NCI-H2107 (cell line): ENCODE results near the gene TEAD1.

Experiments used
- DNase-seq: peaks from one replicate; lab custom pipeline; 2025; lab: John Stamatoyannopoulos, UW

TEAD1 gene

GRCh38 chr11:12666915-12667314 is 7.3 kb upstream of the TEAD1 start:
- DNase-seq = no peak

- no peak for DNase-seq
Measured at GRCh38 chr11:12667646-12668045, 6.6 kb upstream of the TEAD1 start.

GRCh38 chr11:12668166-12668565 is 6.1 kb upstream of the TEAD1 start:
- no peak for DNase-seq

- no peak for DNase-seq
Measured at GRCh38 chr11:12669930-12670329, 4.3 kb upstream of the TEAD1 start.

GRCh38 chr11:12671370-12671769 is 2.9 kb upstream of the TEAD1 start:
- DNase-seq = no peak

- DNase-seq = no peak
Measured at GRCh38 chr11:12673601-12673923, 659 bp upstream of the TEAD1 start.

- no peak for DNase-seq
Measured at GRCh38 chr11:12674571-12674935, 332 bp downstream of the TEAD1 start.

- no peak for DNase-seq
Measured at GRCh38 chr11:12674936-12675696, 895 bp downstream of the TEAD1 start.

GRCh38 chr11:12675951-12676711 is 1.9 kb downstream of the TEAD1 start:
- DNase-seq = no peak

- no peak for DNase-seq
Measured at GRCh38 chr11:12677131-12677530, 2.9 kb downstream of the TEAD1 start.

GRCh38 chr11:12678092-12678491 is 3.9 kb downstream of the TEAD1 start:
- no peak for DNase-seq

- no peak for DNase-seq
Measured at GRCh38 chr11:12678991-12679390, 4.8 kb downstream of the TEAD1 start.

- DNase-seq = no peak
Measured at GRCh38 chr11:12679471-12679870, 5.2 kb downstream of the TEAD1 start.

GRCh38 chr11:12680246-12680939 is 6.2 kb downstream of the TEAD1 start:
- peak; percentile 82 for DNase-seq

GRCh38 chr11:12680940-12681258 is 6.7 kb downstream of the TEAD1 start:
- no peak for DNase-seq

- DNase-seq = no peak
Measured at GRCh38 chr11:12681466-12681865, 7.2 kb downstream of the TEAD1 start.

GRCh38 chr11:12682288-12682687 is 8.1 kb downstream of the TEAD1 start:
- no peak for DNase-seq

- DNase-seq = no peak
Measured at GRCh38 chr11:12682737-12683500, 8.7 kb downstream of the TEAD1 start.

- no peak for DNase-seq
Measured at GRCh38 chr11:12683874-12684273, 9.7 kb downstream of the TEAD1 start.

GRCh38 chr11:12684315-12684714 is 10.1 kb downstream of the TEAD1 start:
- no peak for DNase-seq

GRCh38 chr11:12684816-12685215 is 10.6 kb downstream of the TEAD1 start:
- no peak for DNase-seq

GRCh38 chr11:12685229-12685628 is 11.0 kb downstream of the TEAD1 start:
- DNase-seq = no peak
